Hematopoietic multipotent progenitor cell treated with erythropoietin and hydrocortisone succinate and interleukin-3 and kit ligand, for 17 days (in vitro differentiated cells): ENCODE measurements around the gene RRAS2.
"Not testable (repeated sequence)": the region's sequence is repeated elsewhere in the genome, so short reads cannot be mapped to it uniquely, and the experiment has no call there.

Experiments
- DNase-seq: peaks from one replicate; pipeline ENCODE4 v3.0.0-alpha.2; 2015; ENCODE audit warnings: low spot score

The RRAS2 gene

GRCh38 chr11:14306481-14306880, 52.5 kb downstream of the RRAS2 start:
- DNase-seq = no peak

DNA sequence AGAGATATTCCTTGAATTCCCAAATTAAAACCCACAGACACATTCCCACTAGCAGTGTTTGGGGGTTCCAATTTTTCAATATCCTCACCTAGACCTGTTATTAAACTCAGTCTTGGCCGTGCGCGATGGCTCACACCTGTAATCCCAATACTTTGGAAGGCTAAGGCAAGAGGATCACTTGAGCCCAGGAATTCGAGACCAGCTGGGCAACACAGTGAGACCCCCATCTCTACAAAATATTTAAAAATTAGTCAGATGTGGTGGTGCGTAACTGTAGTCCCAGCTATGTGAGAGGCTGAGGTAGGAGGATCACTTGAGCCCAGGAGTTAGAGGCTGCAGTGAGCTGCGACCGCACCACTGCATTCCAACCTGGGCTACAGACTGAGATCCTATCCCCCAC, 53.3 kb downstream of the RRAS2 start:
- DNase-seq = no peak

DNA sequence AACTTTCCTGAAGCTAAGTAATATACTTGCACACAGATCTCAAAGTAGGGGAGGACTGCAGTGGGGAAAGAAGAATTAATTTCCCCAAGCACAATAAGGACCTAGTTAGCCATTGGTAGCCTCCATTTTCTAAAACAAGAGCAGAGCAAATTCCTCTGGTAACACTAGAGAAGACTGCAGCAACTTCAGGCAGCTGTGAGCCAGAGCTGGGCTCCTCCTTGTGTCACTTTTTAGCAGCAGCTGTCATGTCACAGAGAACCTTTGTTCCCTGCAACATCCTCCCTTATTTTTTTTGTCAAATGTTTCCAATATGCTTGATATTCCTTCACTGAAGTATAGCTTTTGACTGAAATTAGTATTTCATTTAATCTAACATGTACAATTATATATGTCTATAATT, 54.4 kb downstream of the RRAS2 start:
- no peak for DNase-seq

- peak; percentile 31 for DNase-seq
These were observed 58.2 kb downstream of the RRAS2 start for GRCh38 chr11:14300661-14301304.

GRCh38 chr11:14299921-14300320, 59.1 kb downstream of the RRAS2 start:
- no peak for DNase-seq

GRCh38 chr11:14290422-14290821, 68.6 kb downstream of the RRAS2 start:
- no peak for DNase-seq

GRCh38 chr11:14288189-14288935, 70.6 kb downstream of the RRAS2 start:
- DNase-seq = no peak

- not testable (repeated sequence) for DNase-seq
These were observed 80.1 kb downstream of the RRAS2 start for GRCh38 chr11:14278869-14279268.

GRCh38 chr11:14275076-14275475, 83.9 kb downstream of the RRAS2 start:
- no peak for DNase-seq

DNA sequence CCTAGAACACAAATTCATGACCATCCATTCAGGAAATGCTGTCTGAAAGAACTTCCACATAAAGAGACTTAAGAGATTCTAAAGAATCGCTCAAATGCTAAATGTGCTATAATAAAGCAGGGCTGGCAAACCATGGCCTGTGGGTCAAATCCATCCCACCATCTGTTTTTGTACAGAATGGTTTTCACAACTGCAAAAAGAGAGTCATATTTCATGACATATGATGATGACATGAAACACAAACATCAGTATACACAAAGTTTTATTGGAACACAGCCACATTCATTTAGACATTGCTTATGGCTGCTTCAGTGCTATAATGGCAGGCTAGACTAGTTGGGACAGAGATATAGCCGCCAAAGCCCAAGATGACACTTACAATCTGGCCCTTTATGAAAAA, 85.1 kb downstream of the RRAS2 start:
- DNase-seq = no peak

GRCh38 chr11:14270690-14271542, 88.1 kb downstream of the RRAS2 start:
- DNase-seq = no peak

DNA sequence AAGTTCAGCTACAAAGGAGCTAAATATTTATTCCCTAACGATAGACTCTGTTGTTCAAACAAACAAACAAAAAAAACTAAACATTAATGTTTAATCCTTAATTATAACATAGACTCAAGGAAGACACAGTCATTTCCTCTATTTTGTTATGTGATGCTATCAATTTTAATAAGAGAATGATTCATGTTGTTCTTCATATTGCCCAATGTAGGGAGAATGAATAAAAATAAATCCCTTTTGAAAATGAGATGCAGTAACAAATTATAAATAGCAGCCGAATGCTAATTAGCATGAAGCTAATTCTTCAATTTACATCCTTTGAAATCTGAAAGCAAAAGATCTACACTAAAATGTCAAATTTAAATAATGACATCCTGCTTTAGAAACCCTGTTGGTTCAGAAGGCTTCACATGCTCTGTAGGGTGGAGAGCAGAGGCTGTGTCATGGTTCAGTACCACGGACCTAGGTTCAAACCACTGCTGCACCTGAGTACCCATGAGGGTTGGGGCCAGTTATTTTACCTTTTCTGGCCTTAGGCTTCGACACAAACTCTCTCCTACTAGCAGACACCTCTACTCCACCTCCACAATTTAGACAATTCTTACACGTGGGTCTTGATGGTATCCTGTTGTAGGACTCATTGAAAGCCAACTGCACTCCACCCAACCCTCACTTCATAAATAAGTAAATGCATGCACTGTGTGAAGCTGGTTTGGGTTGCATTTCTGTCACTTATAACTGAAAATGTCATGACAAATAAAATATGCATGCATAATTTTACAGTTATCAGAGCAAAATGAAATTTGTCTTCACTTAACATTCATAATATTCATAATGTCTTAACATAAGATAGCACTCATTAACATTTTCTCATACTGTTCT, 89.0 kb downstream of the RRAS2 start:
- DNase-seq = no peak

- DNase-seq = no peak
These were observed 90.9 kb downstream of the RRAS2 start for GRCh38 chr11:14267861-14268635.

DNA sequence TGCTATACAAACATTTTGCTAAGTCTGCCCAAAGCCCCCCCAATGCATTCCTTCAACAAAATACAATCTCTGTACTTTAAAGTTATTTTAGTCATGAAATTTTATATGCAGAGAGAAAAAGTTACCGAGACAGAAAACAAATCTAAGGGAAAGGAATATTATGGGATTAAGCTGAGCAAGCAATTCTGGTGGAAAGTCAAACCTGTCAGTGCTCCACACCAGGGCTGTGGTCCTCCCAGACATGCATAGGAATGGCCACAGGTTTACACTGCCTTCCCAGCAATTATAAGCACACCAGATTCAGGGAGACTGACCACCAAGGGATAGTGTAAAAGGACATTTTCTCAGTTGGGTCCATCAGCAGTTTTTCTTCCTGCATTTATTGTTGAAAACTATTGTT, 92.4 kb downstream of the RRAS2 start:
- no peak for DNase-seq

- no peak for DNase-seq
These were observed 94.0 kb downstream of the RRAS2 start for GRCh38 chr11:14264966-14265365.

GRCh38 chr11:14262271-14262846, 96.6 kb downstream of the RRAS2 start:
- DNase-seq = no peak

DNA sequence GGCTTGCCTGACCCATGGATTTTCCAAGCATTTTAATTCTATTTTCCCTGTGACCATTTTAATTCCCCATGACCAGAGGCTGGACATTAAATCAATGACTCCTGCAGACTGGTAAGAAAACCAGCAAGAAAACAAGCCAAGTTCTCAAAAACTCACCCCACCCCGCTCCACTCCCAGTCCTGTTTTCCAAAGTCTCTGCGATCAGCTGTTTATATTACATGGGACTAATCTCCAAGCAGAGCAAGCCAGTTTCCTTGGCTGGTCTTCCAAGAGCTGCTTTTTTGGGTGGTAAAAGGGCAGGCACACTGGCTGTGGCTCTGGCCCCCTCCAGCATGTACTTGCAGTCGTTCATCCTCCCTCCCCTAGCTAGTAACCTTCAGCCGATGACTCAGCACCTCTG, 97.9 kb downstream of the RRAS2 start:
- DNase-seq = no peak

- DNase-seq = no peak
These were observed 99.1 kb downstream of the RRAS2 start for GRCh38 chr11:14259878-14260277.

- no peak for DNase-seq
These were observed 99.7 kb downstream of the RRAS2 start for GRCh38 chr11:14259186-14259784.

GRCh38 chr11:14258221-14258935, 100.6 kb downstream of the RRAS2 start:
- DNase-seq = no peak
